Measurements from ENCODE around the gene BICRAL.
A peak's percentile ranks its signal among the peaks of the same experiment; 100 is the strongest.
"Not testable (repeated sequence)": the region's sequence is repeated elsewhere in the genome, so short reads cannot be mapped to it uniquely, and the experiment has no call there.

BICRAL gene

GRCh38 chr6:42781796-42782688 is at the start of gene BICRAL:
Gene BICRAL (plus strand): TSS chr6:42782052. CDS start chr6:42822023, 39,971 bp downstream.
- DNase-seq (ENCODE audit: low read depth in 3 of 3), result peak; percentile 47 to 71 (median 51)

- not testable (repeated sequence) for DNase-seq (ENCODE audit: low read depth in 3 of 3)
Observed at GRCh38 chr6:42733867-42734481, 47.9 kb upstream of the BICRAL start.

GRCh38 chr6:42735976-42736375 is 45.9 kb upstream of the BICRAL start:
- DNase-seq (ENCODE audit: low read depth in 3 of 3), result no peak

- no peak for DNase-seq (ENCODE audit: low read depth in 3 of 3)
Observed at GRCh38 chr6:42740725-42741124, 41.1 kb upstream of the BICRAL start.

- no peak for DNase-seq (ENCODE audit: low read depth in 3 of 3)
Observed at GRCh38 chr6:42742116-42742894, 39.5 kb upstream of the BICRAL start.

GRCh38 chr6:42744351-42744893 is 37.4 kb upstream of the BICRAL start:
- no peak for DNase-seq (ENCODE audit: low read depth in 3 of 3)

GRCh38 chr6:42745083-42745639 is 36.7 kb upstream of the BICRAL start:
- DNase-seq (ENCODE audit: low read depth in 3 of 3), result peak in 1 of 3 donors; percentile 12

GRCh38 chr6:42745640-42746462 is 36.0 kb upstream of the BICRAL start, which contains the start of gene TBCC:
Gene TBCC (minus strand): TSS chr6:42746103. CDS start chr6:42746073, 30 bp downstream.
- DNase-seq (ENCODE audit: low read depth in 3 of 3), result peak; percentile 83 to 92 (median 92)

- peak; percentile 58 to 82 (median 77) for DNase-seq (ENCODE audit: low read depth in 3 of 3)
Observed at GRCh38 chr6:42746463-42747391, 35.1 kb upstream of the BICRAL start.

GRCh38 chr6:42748203-42748898 is 33.5 kb upstream of the BICRAL start:
- no peak for DNase-seq (ENCODE audit: low read depth in 3 of 3)

GRCh38 chr6:42751055-42751454 is 30.8 kb upstream of the BICRAL start:
- DNase-seq (ENCODE audit: low read depth in 3 of 3), result no peak

GRCh38 chr6:42754759-42755158 is 27.1 kb upstream of the BICRAL start:
- no peak for DNase-seq (ENCODE audit: low read depth in 3 of 3)

GRCh38 chr6:42756722-42757121 is 25.1 kb upstream of the BICRAL start:
- DNase-seq (ENCODE audit: low read depth in 3 of 3), result no peak

- no peak for DNase-seq (ENCODE audit: low read depth in 3 of 3)
Observed at GRCh38 chr6:42758756-42759430, 23.0 kb upstream of the BICRAL start.

- no peak for DNase-seq (ENCODE audit: low read depth in 3 of 3)
Observed at GRCh38 chr6:42761287-42762067, 20.4 kb upstream of the BICRAL start.

- DNase-seq (ENCODE audit: low read depth in 3 of 3), result no peak
Observed at GRCh38 chr6:42762426-42762859, 19.4 kb upstream of the BICRAL start.

- no peak for DNase-seq (ENCODE audit: low read depth in 3 of 3)
Observed at GRCh38 chr6:42762950-42763349, 18.9 kb upstream of the BICRAL start.
